ENCODE measurements around the gene MALRD1. TPM values are rescaled to one million over a fixed set of nuclear protein-coding genes. Genes with fewer than 3 reads are reported as not detected.

Gene MALRD1
- total RNA-seq, 1 donor from 2014 or later: 0.45 TPM

DNA sequence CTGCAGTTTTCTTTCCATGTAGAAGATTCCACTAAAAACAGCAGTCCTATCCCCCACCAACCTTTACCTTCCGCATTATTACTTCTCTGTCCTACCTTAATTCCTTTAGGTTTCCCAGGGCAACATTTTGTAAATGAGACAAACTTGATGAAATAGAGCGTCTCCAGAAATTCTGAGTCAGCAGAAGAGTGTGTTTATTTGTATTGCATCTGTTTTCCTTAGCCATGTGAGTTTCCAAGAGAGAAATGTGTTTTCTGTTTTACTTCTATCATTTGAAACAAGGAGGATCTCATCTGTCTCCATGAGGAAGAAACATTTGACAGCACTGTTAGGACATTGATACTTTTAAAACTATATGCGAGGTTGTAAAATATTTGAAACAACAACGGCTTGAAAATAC lies 523.5 kb downstream of the MALRD1 start:
- H2AFZ ChIP-seq (ENCODE audit: low read depth, low read length): no peak overlapping the region
- H3K9me3 ChIP-seq (ENCODE audit: insufficient read depth, low read depth, low read length): no peaks in the 10 kb centered on the region
- DNase-seq (ENCODE audit: low read depth): no peak
- no peaks in the 10 kb centered on the region for H3K79me2 ChIP-seq (ENCODE audit: insufficient read depth, low read length)
- no peaks in the 10 kb centered on the region for H3K9me3 Mint-ChIP-seq (ENCODE audit: unreplicated experiment)
- no peak overlapping the region for H3K4me3 ChIP-seq (ENCODE audit: insufficient read depth, low read depth, low read length)
- H3K9ac ChIP-seq (ENCODE audit: low read length): no peak overlapping the region
- no peaks in the 10 kb centered on the region for H3K4me1 ChIP-seq (ENCODE audit: insufficient read depth, low read length)
- FAIRE-seq: no peak
- H4K20me1 ChIP-seq (ENCODE audit: insufficient read depth, low read length): no peaks in the 10 kb centered on the region
- no peak overlapping the region for H3K27ac Mint-ChIP-seq (ENCODE audit: unreplicated experiment)
- H3K27me3 ChIP-seq (ENCODE audit: insufficient read depth, low read length): no peaks in the 10 kb centered on the region
- no peaks in the 10 kb centered on the region for H3K27me3 Mint-ChIP-seq (ENCODE audit: low read depth, unreplicated experiment)
- H3K27ac ChIP-seq (ENCODE audit: low read depth, low read length): no peak overlapping the region
- H3K36me3 Mint-ChIP-seq (ENCODE audit: low read depth, unreplicated experiment): no peaks in the 10 kb centered on the region
- no peak for TF ChIP-seq EZH2 (IDR thresholded peaks at IDR 0.05; ENCODE audit: insufficient read depth, low read length)
- TF ChIP-seq CTCF (IDR thresholded peaks at IDR 0.05; ENCODE audit: insufficient read depth, low read depth, low read length): no peak
- H3K4me2 ChIP-seq (ENCODE audit: low read length): no peak overlapping the region
- no peaks in the 10 kb centered on the region for H3K4me1 Mint-ChIP-seq (ENCODE audit: low read depth, unreplicated experiment)
- no peak overlapping the region for H3K4me3 Mint-ChIP-seq (ENCODE audit: unreplicated experiment)
- no peaks in the 10 kb centered on the region for H3K36me3 ChIP-seq (ENCODE audit: insufficient read depth, low read length)

DNA sequence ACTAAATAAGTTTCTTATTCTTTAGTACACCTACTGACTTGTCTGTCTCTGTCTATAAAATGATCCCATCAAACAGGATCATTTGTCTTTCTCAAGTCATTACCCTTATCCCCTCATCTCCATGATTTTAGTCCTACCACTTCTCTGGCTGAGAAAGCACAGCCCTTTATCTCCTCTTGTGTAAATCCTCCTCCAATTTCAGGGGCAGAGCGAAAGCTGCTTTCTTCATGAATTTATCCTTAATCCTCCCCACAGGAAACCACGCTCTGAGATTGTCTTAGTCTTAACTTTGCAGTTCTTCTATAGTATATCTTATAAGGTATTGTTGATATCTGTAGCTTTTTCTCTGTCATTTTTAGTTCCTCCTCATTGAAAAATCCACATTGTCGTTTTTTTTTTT lies 528.0 kb downstream of the MALRD1 start:
- H3K27me3 Mint-ChIP-seq (ENCODE audit: low read depth, unreplicated experiment): no peaks in the 10 kb centered on the region
- no peak for TF ChIP-seq CTCF (IDR thresholded peaks at IDR 0.05; ENCODE audit: insufficient read depth, low read depth, low read length)
- no peak for TF ChIP-seq EZH2 (IDR thresholded peaks at IDR 0.05; ENCODE audit: insufficient read depth, low read length)
- H3K27ac Mint-ChIP-seq (ENCODE audit: unreplicated experiment): no peak overlapping the region
- Histone ChIP-seq H3K4me1 (ENCODE audit: insufficient read depth, low read length) (no peaks in the 10 kb centered on the region), H3K27ac (ENCODE audit: low read depth, low read length) (no peak overlapping the region), H3K4me3 (ENCODE audit: insufficient read depth, low read depth, low read length) (no peak overlapping the region), H2AFZ (ENCODE audit: low read depth, low read length) (no peak overlapping the region), H3K27me3 (ENCODE audit: insufficient read depth, low read length) (no peaks in the 10 kb centered on the region), H3K36me3 (ENCODE audit: insufficient read depth, low read length) (no peaks in the 10 kb centered on the region), H3K9me3 (ENCODE audit: insufficient read depth, low read depth, low read length) (no peaks in the 10 kb centered on the region), H3K9ac (ENCODE audit: low read length) (no peak overlapping the region), H4K20me1 (ENCODE audit: insufficient read depth, low read length) (no peaks in the 10 kb centered on the region), H3K4me2 (ENCODE audit: low read length) (no peak overlapping the region), H3K79me2 (ENCODE audit: insufficient read depth, low read length) (no peaks in the 10 kb centered on the region)
- H3K9me3 Mint-ChIP-seq (ENCODE audit: unreplicated experiment): no peaks in the 10 kb centered on the region
- no peak overlapping the region for H3K4me3 Mint-ChIP-seq (ENCODE audit: unreplicated experiment)
- DNase-seq (ENCODE audit: low read depth) (no peak), FAIRE-seq (no peak)
- no peaks in the 10 kb centered on the region for H3K36me3 Mint-ChIP-seq (ENCODE audit: low read depth, unreplicated experiment)
- no peaks in the 10 kb centered on the region for H3K4me1 Mint-ChIP-seq (ENCODE audit: low read depth, unreplicated experiment)

GRCh38 chr10:19577381-19577780 lies 528.8 kb downstream of the MALRD1 start:
- Histone ChIP-seq H3K27ac (ENCODE audit: low read depth, low read length) (no peak overlapping the region), H3K9me3 (ENCODE audit: insufficient read depth, low read depth, low read length) (no peaks in the 10 kb centered on the region), H3K27me3 (ENCODE audit: insufficient read depth, low read length) (no peaks in the 10 kb centered on the region), H2AFZ (ENCODE audit: low read depth, low read length) (no peak overlapping the region), H3K4me1 (ENCODE audit: insufficient read depth, low read length) (no peaks in the 10 kb centered on the region), H3K36me3 (ENCODE audit: insufficient read depth, low read length) (no peaks in the 10 kb centered on the region), H3K4me3 (ENCODE audit: insufficient read depth, low read depth, low read length) (no peak overlapping the region), H3K9ac (ENCODE audit: low read length) (no peak overlapping the region), H3K79me2 (ENCODE audit: insufficient read depth, low read length) (no peaks in the 10 kb centered on the region), H3K4me2 (ENCODE audit: low read length) (no peak overlapping the region), H4K20me1 (ENCODE audit: insufficient read depth, low read length) (no peaks in the 10 kb centered on the region)
- no peak for TF ChIP-seq CTCF (IDR thresholded peaks at IDR 0.05; ENCODE audit: insufficient read depth, low read depth, low read length)
- TF ChIP-seq EZH2 (IDR thresholded peaks at IDR 0.05; ENCODE audit: insufficient read depth, low read length): no peak
- peaks cover 2% of the 10 kb centered on the region for H3K9me3 Mint-ChIP-seq (ENCODE audit: unreplicated experiment)
- H3K27me3 Mint-ChIP-seq (ENCODE audit: low read depth, unreplicated experiment): no peaks in the 10 kb centered on the region
- H3K36me3 Mint-ChIP-seq (ENCODE audit: low read depth, unreplicated experiment): no peaks in the 10 kb centered on the region
- H3K4me1 Mint-ChIP-seq (ENCODE audit: low read depth, unreplicated experiment): no peaks in the 10 kb centered on the region
- no peak for DNase-seq (ENCODE audit: low read depth)
- no peak overlapping the region for H3K4me3 Mint-ChIP-seq (ENCODE audit: unreplicated experiment)
- no peak overlapping the region for H3K27ac Mint-ChIP-seq (ENCODE audit: unreplicated experiment)
- FAIRE-seq: no peak
